Measurements from ENCODE around the gene UQCC5.

DNA sequence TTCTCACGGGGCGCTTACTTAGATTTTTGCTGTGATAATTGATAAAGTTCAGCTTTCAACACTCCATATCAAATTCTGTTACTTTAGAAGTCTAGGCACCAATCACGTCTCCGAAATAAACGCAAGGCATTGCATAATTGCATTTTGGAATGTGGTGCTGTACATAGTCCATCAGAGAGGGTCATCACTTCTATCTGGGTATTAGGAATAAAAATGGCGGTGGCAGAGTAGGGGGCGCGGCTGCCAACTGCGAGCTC, 365 bp upstream of the UQCC5 start:
- TF ChIP-seq EP300 (IDR thresholded peaks at IDR 0.05; ENCODE audit: borderline replicate concordance in 1 of 2, low read depth in 1 of 2, low read length in 1 of 2), result no peak
- TF ChIP-seq, protein P1, sequence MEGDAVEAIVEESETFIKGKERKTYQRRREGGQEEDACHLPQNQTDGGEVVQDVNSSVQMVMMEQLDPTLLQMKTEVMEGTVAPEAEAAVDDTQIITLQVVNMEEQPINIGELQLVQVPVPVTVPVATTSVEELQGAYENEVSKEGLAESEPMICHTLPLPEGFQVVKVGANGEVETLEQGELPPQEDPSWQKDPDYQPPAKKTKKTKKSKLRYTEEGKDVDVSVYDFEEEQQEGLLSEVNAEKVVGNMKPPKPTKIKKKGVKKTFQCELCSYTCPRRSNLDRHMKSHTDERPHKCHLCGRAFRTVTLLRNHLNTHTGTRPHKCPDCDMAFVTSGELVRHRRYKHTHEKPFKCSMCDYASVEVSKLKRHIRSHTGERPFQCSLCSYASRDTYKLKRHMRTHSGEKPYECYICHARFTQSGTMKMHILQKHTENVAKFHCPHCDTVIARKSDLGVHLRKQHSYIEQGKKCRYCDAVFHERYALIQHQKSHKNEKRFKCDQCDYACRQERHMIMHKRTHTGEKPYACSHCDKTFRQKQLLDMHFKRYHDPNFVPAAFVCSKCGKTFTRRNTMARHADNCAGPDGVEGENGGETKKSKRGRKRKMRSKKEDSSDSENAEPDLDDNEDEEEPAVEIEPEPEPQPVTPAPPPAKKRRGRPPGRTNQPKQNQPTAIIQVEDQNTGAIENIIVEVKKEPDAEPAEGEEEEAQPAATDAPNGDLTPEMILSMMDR (IDR thresholded peaks at IDR 0.05), result no peak
- no peak; the same call in 1 of the 2 replicates for TF ChIP-seq TAF1 (IDR thresholded peaks at IDR 0.05; ENCODE audit: borderline replicate concordance, low read depth, low read length)
- no peak for TF ChIP-seq RFX5 (IDR thresholded peaks at IDR 0.05; ENCODE audit: low read length)
- no peak for TF ChIP-seq USF2 (IDR thresholded peaks at IDR 0.05; ENCODE audit: borderline replicate concordance, low read depth, low read length)
- TF ChIP-seq RAD21 (IDR thresholded peaks at IDR 0.05; ENCODE audit: low read length), result no peak
- no peak for TF ChIP-seq RXRA (IDR thresholded peaks at IDR 0.05; ENCODE audit: borderline replicate concordance, low read depth)
- TF ChIP-seq ZBTB33 (IDR thresholded peaks at IDR 0.05; ENCODE audit: borderline replicate concordance, low read depth), result no peak

Measured in SK-N-SH (cell line).